Myocyte (in vitro differentiated cells): ENCODE results near the gene RGS6. TPM values are rescaled to one million over a fixed set of nuclear protein-coding genes. Genes with fewer than 3 reads are reported as not detected.
A peak's percentile ranks its signal among the peaks of the same experiment; 100 is the strongest.

Experiments used
- DNase-seq: peaks from one replicate; pipeline ENCODE4 v3.0.0-alpha.2; 2012; ENCODE audit warnings: low read depth
- total RNA-seq: library from RNA; depleted of rRNA; stranded (reverse); fragments of >200 nt; gene quantifications from 2 replicates; pipeline ENCODE4 v1.2.3, GENCODE V29; 2014

RGS6 gene
- total RNA-seq, 1 donor from 2014 or later = not detected

GRCh38 chr14:72600551-72601330 is 668.5 kb downstream of the RGS6 start:
- DNase-seq = no peak

GRCh38 chr14:72603639-72604038 is 671.4 kb downstream of the RGS6 start:
- DNase-seq = no peak

- no peak for DNase-seq
Measured at GRCh38 chr14:72604133-72604532, 671.9 kb downstream of the RGS6 start.

- no peak for DNase-seq
Measured at GRCh38 chr14:72605096-72605920, 673.1 kb downstream of the RGS6 start.

- DNase-seq = no peak
Measured at GRCh38 chr14:72605921-72606220, 673.6 kb downstream of the RGS6 start.

GRCh38 chr14:72606879-72607278 is 674.6 kb downstream of the RGS6 start:
- no peak for DNase-seq

- peak; percentile 37 for DNase-seq
Measured at GRCh38 chr14:72607386-72608130, 675.3 kb downstream of the RGS6 start.

- DNase-seq = peak; percentile 82
Measured at GRCh38 chr14:72608391-72609204, 676.4 kb downstream of the RGS6 start.

- no peak for DNase-seq
Measured at GRCh38 chr14:72609205-72609916, 677.1 kb downstream of the RGS6 start.

GRCh38 chr14:72610096-72610830 is 678.0 kb downstream of the RGS6 start:
- DNase-seq = no peak

- no peak for DNase-seq
Measured at GRCh38 chr14:72610831-72611200, 678.6 kb downstream of the RGS6 start.

- no peak for DNase-seq
Measured at GRCh38 chr14:72611506-72611905, 679.3 kb downstream of the RGS6 start.

GRCh38 chr14:72612041-72612440 is 679.8 kb downstream of the RGS6 start:
- DNase-seq = peak; percentile 59

GRCh38 chr14:72613231-72613974 is 681.2 kb downstream of the RGS6 start:
- DNase-seq = peak; percentile 70

- DNase-seq = no peak
Measured at GRCh38 chr14:72613975-72614319, 681.7 kb downstream of the RGS6 start.

GRCh38 chr14:72614365-72614764 is 682.1 kb downstream of the RGS6 start:
- DNase-seq = no peak

GRCh38 chr14:72614891-72615415 is 682.7 kb downstream of the RGS6 start:
- DNase-seq = no peak

GRCh38 chr14:72615451-72616121 is 683.4 kb downstream of the RGS6 start:
- DNase-seq = no peak
